GM23338 (cell line): ENCODE results near the gene L3MBTL4. TPM values are rescaled to one million over a fixed set of nuclear protein-coding genes. Genes with fewer than 3 reads are reported as not detected.
"Not testable (repeated sequence)": the region's sequence is repeated elsewhere in the genome, so short reads cannot be mapped to it uniquely, and the experiment has no call there.

Experiments
- ATAC-seq: fragments of 200-7000 bp; cut with Tn5 transposase; 3 replicates; pipeline ENCODE4 v1.9.1; 2020
- DNase-seq: peaks from one replicate; pipeline ENCODE4 v3.0.0-alpha.2; 2015; ENCODE audit warnings: low spot score
- H2AFZ ChIP-seq: fragments of 200-600 bp; sonication (generic); 2 replicates; pipeline ENCODE4 v1.8.0; 2016; ENCODE audit warnings: antibody characterized with exemption, mild to moderate bottlenecking, moderate library complexity
- H3F3A ChIP-seq: fragments of 200-600 bp; sonication (generic); replicated peaks from 2 replicates; pipeline ENCODE4 v1.8.0; 2017; ENCODE audit warnings: antibody characterized with exemption, mixed run types, low read depth
- H3K27ac ChIP-seq: fragments of 200-600 bp; sonication (generic); 2 replicates; pipeline ENCODE4 v1.6.1; 2016; ENCODE audit warnings: low read depth
- H3K27me3 ChIP-seq: fragments of 200-600 bp; sonication (generic); 2 replicates; pipeline ENCODE4 v1.8.0; 2016; ENCODE audit warnings: mild to moderate bottlenecking, mixed run types, moderate library complexity; ENCODE audit not compliant: insufficient read depth
- H3K36me3 ChIP-seq: fragments of 200-600 bp; sonication (generic); 2 replicates; pipeline ENCODE4 v1.8.0; 2016; ENCODE audit warnings: mild to moderate bottlenecking; ENCODE audit not compliant: insufficient read depth
- H3K4me1 ChIP-seq: fragments of 200-600 bp; sonication (generic); 2 replicates; pipeline ENCODE4 v1.8.0; 2016; ENCODE audit warnings: mild to moderate bottlenecking, moderate library complexity; ENCODE audit not compliant: insufficient read depth
- H3K4me2 ChIP-seq: fragments of 200-600 bp; sonication (generic); 2 replicates; pipeline ENCODE4 v1.7.1; 2017; ENCODE audit warnings: mixed run types
- H3K4me3 ChIP-seq: fragments of 200-600 bp; sonication (generic); 2 replicates; pipeline ENCODE4 v1.6.1; 2016; ENCODE audit warnings: mixed run types
- H3K79me2 ChIP-seq: fragments of 200-600 bp; sonication (generic); replicated peaks from 2 replicates; pipeline ENCODE4 v1.8.0; 2017; ENCODE audit warnings: mild to moderate bottlenecking; ENCODE audit not compliant: insufficient read depth
- H3K9me2 ChIP-seq: fragments of 200-600 bp; sonication (generic); 2 replicates; pipeline ENCODE4 v1.8.0; 2017; ENCODE audit not compliant: insufficient read depth
- H4K20me1 ChIP-seq: fragments of 200-600 bp; sonication (generic); replicated peaks from 2 replicates; pipeline ENCODE4 v1.8.0; 2017; ENCODE audit warnings: mild to moderate bottlenecking; ENCODE audit not compliant: insufficient read depth
- H3K27ac Mint-ChIP-seq: 2 replicates; pipeline ENCODE4 v1.8.0; 2020; ENCODE audit warnings: inconsistent platforms, mild to moderate bottlenecking, moderate library complexity, mixed read lengths
- H3K27me3 Mint-ChIP-seq: 3 replicates; pipeline ENCODE4 v1.8.0; 2022; ENCODE audit warnings: low read depth, mild to moderate bottlenecking, moderate library complexity, mixed read lengths, inconsistent platforms; ENCODE audit not compliant: insufficient read depth, poor library complexity
- H3K36me3 Mint-ChIP-seq: 3 replicates; pipeline ENCODE4 v1.8.0; 2021; ENCODE audit warnings: low read depth, mild to moderate bottlenecking, inconsistent platforms, moderate library complexity, mixed read lengths
- H3K4me1 Mint-ChIP-seq: 3 replicates; pipeline ENCODE4 v1.8.0; 2020; ENCODE audit warnings: mild to moderate bottlenecking, inconsistent platforms, mixed read lengths
- H3K4me3 Mint-ChIP-seq: 3 replicates; pipeline ENCODE4 v1.8.0; 2021; ENCODE audit warnings: moderate library complexity, mild to moderate bottlenecking, inconsistent platforms, mixed read lengths
- H3K9me3 Mint-ChIP-seq: 3 replicates; pipeline ENCODE4 v1.8.0; 2020; ENCODE audit warnings: moderate library complexity, mild to moderate bottlenecking, inconsistent platforms, mixed read lengths
- CTCF ChIP-seq, 2 experiments: fragments of 200-600 bp in 1 of 2; sonication (generic) in 1 of 2; conservative IDR thresholded peaks; 2 replicates each; pipeline versions ENCODE4 v1.5.1 to v1.6.1; 2016 to 2017; ENCODE audit warnings: antibody characterized with exemption in 2 of 2, low read depth in 2 of 2, mild to moderate bottlenecking in 2 of 2, moderate library complexity in 1 of 2
- JUNB ChIP-seq: IDR thresholded peaks from one replicate; pipeline ENCODE4 v1.6.1; 2016; ENCODE audit warnings: antibody characterized with exemption; ENCODE audit not compliant: unreplicated experiment
- NANOG ChIP-seq: IDR thresholded peaks from 2 replicates; pipeline ENCODE4 v1.6.1; 2016; ENCODE audit warnings: antibody characterized with exemption, borderline replicate concordance
- POLR2AphosphoS5 ChIP-seq: IDR thresholded peaks from 2 replicates; pipeline ENCODE4 v1.6.1; 2016; ENCODE audit warnings: antibody characterized with exemption, low read depth
- STAT1 ChIP-seq: IDR thresholded peaks from one replicate; pipeline ENCODE4 v1.6.1; 2016; ENCODE audit warnings: antibody characterized with exemption; ENCODE audit not compliant: unreplicated experiment
- polyA plus RNA-seq: library from polyadenylated mRNA; unstranded; fragments of >200 nt; fragmentation: Nextera tagmentation; extraction: Ambion mirVana; gene quantifications from 2 replicates; pipeline ENCODE4 v1.2.1, GENCODE V29; 2016
- total RNA-seq: library from RNA; depleted of rRNA; stranded (reverse); fragments of >200 nt; shearing (Covaris generic); gene quantifications from 2 replicates; pipeline ENCODE4 v1.2.3, GENCODE V29; 2014
- TF ChIP-seq, protein P1 (sequence below): IDR thresholded peaks from one replicate; pipeline ENCODE4 v1.6.1; 2018; ENCODE audit warnings: antibody characterized with exemption; ENCODE audit not compliant: unreplicated experiment

Gene L3MBTL4
- total and polyA plus RNA-seq, 2 experiments from 2014 or later = 0.48 to 2.8 TPM

- no peaks in the 10 kb centered on the region for H3K9me2 ChIP-seq
- H3K27ac ChIP-seq = no peak overlapping the region
- DNase-seq = no peak
- Mint-ChIP-seq H3K4me1 (peaks cover 2% of the 10 kb centered on the region; the same call in 2 of the 3 replicates), H3K36me3 (peaks cover 22% of the 10 kb centered on the region), H3K4me3 (no peak overlapping the region), H3K9me3 (peaks cover 24% of the 10 kb centered on the region), H3K27ac (no peak overlapping the region), H3K27me3 (peaks cover 5% of the 10 kb centered on the region)
- no peaks in the 10 kb centered on the region for H3F3A ChIP-seq
- no peaks in the 10 kb centered on the region for H3K4me1 ChIP-seq
- H3K4me3 ChIP-seq = no peak overlapping the region
- ATAC-seq = no peak
- H3K79me2 ChIP-seq = no peaks in the 10 kb centered on the region
- H4K20me1 ChIP-seq = no peaks in the 10 kb centered on the region
- H2AFZ ChIP-seq = no peak overlapping the region
- no peak overlapping the region for H3K4me2 ChIP-seq
- TF ChIP-seq STAT1 (no peak), POLR2AphosphoS5 (no peak), JUNB (no peak), CTCF (conservative IDR thresholded peaks at IDR 0.05; ENCODE audit: low read depth in 2 of 2) (no peak), NANOG (no peak)
- TF ChIP-seq, protein P1, sequence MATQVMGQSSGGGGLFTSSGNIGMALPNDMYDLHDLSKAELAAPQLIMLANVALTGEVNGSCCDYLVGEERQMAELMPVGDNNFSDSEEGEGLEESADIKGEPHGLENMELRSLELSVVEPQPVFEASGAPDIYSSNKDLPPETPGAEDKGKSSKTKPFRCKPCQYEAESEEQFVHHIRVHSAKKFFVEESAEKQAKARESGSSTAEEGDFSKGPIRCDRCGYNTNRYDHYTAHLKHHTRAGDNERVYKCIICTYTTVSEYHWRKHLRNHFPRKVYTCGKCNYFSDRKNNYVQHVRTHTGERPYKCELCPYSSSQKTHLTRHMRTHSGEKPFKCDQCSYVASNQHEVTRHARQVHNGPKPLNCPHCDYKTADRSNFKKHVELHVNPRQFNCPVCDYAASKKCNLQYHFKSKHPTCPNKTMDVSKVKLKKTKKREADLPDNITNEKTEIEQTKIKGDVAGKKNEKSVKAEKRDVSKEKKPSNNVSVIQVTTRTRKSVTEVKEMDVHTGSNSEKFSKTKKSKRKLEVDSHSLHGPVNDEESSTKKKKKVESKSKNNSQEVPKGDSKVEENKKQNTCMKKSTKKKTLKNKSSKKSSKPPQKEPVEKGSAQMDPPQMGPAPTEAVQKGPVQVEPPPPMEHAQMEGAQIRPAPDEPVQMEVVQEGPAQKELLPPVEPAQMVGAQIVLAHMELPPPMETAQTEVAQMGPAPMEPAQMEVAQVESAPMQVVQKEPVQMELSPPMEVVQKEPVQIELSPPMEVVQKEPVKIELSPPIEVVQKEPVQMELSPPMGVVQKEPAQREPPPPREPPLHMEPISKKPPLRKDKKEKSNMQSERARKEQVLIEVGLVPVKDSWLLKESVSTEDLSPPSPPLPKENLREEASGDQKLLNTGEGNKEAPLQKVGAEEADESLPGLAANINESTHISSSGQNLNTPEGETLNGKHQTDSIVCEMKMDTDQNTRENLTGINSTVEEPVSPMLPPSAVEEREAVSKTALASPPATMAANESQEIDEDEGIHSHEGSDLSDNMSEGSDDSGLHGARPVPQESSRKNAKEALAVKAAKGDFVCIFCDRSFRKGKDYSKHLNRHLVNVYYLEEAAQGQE = no peak
- H3K36me3 ChIP-seq = peaks cover 4% of the 10 kb centered on the region; the same call in 1 of the 2 replicates
- H3K27me3 ChIP-seq = no peaks in the 10 kb centered on the region
Measured at GRCh38 chr18:6261938-6262337, 152.8 kb downstream of the L3MBTL4 start.

- H3F3A ChIP-seq, H3K27ac Mint-ChIP-seq, H3K4me1 ChIP-seq, ATAC-seq, H3K27me3 Mint-ChIP-seq, H3K27me3 ChIP-seq, H3K4me2 ChIP-seq, H3K4me3 Mint-ChIP-seq, H3K36me3 ChIP-seq, DNase-seq, H3K27ac ChIP-seq, H3K9me2 ChIP-seq, H4K20me1 ChIP-seq, H3K4me1 Mint-ChIP-seq, H2AFZ ChIP-seq, H3K4me3 ChIP-seq, H3K79me2 ChIP-seq: not testable (repeated sequence)
- peaks cover 22% of the 10 kb centered on the region for H3K36me3 Mint-ChIP-seq
- H3K9me3 Mint-ChIP-seq = peaks cover 24% of the 10 kb centered on the region
Measured at GRCh38 chr18:6259324-6259723, 155.4 kb downstream of the L3MBTL4 start.
